ENCODE measurements around the gene KIF16B. TPM values are rescaled to one million over a fixed set of nuclear protein-coding genes. Genes with fewer than 3 reads are reported as not detected.
"Not testable (repeated sequence)": the region's sequence is repeated elsewhere in the genome, so short reads cannot be mapped to it uniquely, and the experiment has no call there.

The KIF16B gene
- total RNA-seq, 4 donors from 2014 or later: 70.5 to 169 (median 80.2) TPM

DNA sequence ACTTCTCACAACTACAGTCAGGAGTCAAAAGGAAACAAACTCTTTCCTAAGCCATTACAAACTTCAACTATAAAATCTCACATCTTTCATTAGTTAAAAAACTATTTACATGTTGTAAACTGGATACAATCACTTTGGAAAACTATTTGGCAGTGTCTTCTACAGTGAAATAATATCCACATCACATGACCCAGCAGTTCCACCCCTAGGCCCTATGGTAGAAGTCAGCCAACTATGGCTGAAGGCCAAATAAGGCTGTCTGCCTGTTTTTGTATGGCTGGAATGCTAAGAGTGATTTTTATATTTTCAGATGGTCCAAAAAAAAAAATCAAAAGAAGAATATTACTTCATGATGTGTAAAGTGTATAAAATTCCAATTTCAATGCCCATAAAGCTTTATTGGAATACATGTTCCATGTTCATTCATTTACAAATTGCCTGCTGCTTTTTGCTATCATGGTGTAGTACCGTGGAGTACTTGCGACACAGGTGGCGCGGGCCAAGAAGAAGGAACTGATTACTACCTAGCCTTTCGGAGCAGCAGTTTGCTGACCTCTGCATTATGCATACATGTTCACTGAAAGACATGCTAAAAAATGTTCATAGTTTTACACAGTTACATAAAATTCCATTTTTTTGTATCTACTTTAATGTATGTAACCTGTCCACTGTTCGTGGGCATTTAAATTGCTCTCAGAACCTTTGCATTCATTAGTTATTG lies 129.0 kb downstream of the KIF16B start:
- no peaks in the 10 kb centered on the region for H3K9me3 ChIP-seq
- no peak overlapping the region for H3K27ac ChIP-seq
- H3K4me1 ChIP-seq: no peaks in the 10 kb centered on the region
- no peaks in the 10 kb centered on the region for H3K27me3 ChIP-seq
- TF ChIP-seq CTCF (IDR thresholded peaks at IDR 0.05): no peak
- no peak for TF ChIP-seq POLR2A (IDR thresholded peaks at IDR 0.05)
- H3K36me3 ChIP-seq: no peaks in the 10 kb centered on the region
- H3K4me3 ChIP-seq: no peak overlapping the region
- DNase-seq: no peak

DNA sequence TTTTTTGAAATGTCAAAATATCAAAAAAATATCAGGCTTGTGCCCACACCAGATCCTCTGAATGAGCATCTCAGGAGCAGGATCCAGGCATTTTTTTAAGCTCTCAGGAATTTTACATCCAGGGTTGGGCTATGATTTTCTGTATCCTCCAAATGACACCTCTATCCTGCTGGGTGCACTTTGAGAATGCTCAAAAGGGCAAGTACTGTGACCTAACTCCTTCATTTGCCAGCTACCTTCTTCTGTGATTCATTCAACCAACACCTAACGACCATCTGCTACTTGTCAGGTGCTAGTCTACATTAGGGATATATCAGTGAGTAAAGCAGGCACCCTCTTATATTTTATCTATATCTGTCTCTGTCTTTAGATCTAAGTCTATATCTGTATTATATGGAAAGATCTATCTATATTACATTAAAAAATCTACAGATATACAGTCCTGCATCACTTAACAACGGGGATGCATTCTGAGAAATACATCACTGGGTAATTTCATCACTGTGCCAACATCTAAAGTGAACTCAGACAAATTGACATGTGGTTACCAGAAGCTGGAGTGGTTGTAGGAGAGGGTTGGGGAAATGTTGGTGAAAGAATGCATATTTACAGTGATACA lies 131.6 kb downstream of the KIF16B start:
- peaks cover 0 to 7% (median 0%) of the 10 kb centered on the region in 3 donors for H3K36me3 ChIP-seq
- no peaks in the 10 kb centered on the region for H3K27me3 ChIP-seq
- DNase-seq: no peak
- no peaks in the 10 kb centered on the region for H3K4me1 ChIP-seq
- no peak overlapping the region for H3K4me3 ChIP-seq
- TF ChIP-seq POLR2A (IDR thresholded peaks at IDR 0.05): no peak
- TF ChIP-seq CTCF (IDR thresholded peaks at IDR 0.05): no peak
- no peaks in the 10 kb centered on the region for H3K9me3 ChIP-seq
- no peak overlapping the region for H3K27ac ChIP-seq

DNA sequence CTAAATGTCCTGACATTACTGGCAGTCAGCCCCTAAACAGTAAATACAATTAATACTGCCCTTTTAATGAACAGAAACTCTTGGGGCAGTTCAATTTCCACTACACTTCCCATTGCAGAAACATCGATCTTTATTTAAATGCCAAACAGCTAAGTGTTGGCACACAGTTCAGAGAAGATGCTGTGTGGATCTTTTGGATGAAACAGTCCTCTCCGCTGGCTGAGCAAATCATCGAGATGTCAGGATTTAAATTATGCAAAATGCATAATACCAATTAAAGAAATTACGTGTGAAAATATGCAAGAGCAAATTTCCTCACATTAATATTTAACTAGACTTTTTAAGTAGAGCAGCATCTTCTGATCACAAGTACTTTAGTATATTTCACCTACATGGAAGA lies 132.6 kb downstream of the KIF16B start:
- Histone ChIP-seq H3K4me3 (no peak overlapping the region), H3K27ac (no peak overlapping the region), H3K4me1 (no peaks in the 10 kb centered on the region), H3K36me3 (peaks cover 0 to 7% (median 0%) of the 10 kb centered on the region in 3 donors), H3K27me3 (no peaks in the 10 kb centered on the region), H3K9me3 (no peaks in the 10 kb centered on the region)
- TF ChIP-seq CTCF (IDR thresholded peaks at IDR 0.05) (no peak), POLR2A (IDR thresholded peaks at IDR 0.05) (no peak)
- no peak for DNase-seq

- H3K36me3 ChIP-seq, H3K27ac ChIP-seq, H3K4me3 ChIP-seq, H3K4me1 ChIP-seq, H3K9me3 ChIP-seq, DNase-seq, H3K27me3 ChIP-seq: not testable (repeated sequence)
Observed at GRCh38 chr20:16439540-16439939, 133.7 kb downstream of the KIF16B start.

- Histone ChIP-seq H3K4me1 (no peaks in the 10 kb centered on the region), H3K4me3 (no peak overlapping the region), H3K27ac (no peak overlapping the region), H3K36me3 (peaks cover 0 to 7% (median 0%) of the 10 kb centered on the region in 3 donors), H3K9me3 (no peaks in the 10 kb centered on the region), H3K27me3 (no peaks in the 10 kb centered on the region)
- DNase-seq: no peak
- no peak for TF ChIP-seq CTCF (IDR thresholded peaks at IDR 0.05)
- no peak for TF ChIP-seq POLR2A (IDR thresholded peaks at IDR 0.05)
Observed at GRCh38 chr20:16438100-16438499, 135.1 kb downstream of the KIF16B start.

DNA sequence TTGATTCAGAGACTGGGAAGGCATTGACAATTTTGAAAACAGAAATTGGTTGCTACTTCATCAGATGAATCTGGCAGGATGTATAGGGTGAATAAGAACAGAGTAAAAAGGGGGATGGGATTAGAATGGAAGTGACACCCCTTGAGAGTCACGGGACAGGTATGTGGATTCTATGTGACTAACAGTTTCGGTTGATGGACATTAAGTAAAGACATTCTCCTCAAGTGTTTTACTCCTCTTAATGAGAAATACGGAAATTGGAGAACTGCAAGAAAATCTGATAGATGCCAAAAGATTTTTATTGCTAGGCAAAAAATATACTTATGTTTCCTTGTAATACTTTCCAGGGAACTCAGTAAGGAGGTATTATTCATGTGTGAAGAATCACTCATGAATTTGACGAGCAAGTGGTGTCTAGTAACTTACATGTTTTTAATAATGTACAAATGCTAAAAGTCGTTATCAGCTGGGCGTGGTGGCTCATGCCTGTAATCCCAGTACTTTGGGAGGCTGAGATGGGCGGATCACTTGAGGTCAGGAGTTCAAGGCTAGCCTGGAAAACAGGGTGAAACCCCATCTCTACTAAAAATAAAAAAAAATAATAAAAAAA lies 135.8 kb downstream of the KIF16B start:
- peaks cover 0 to 7% (median 0%) of the 10 kb centered on the region in 3 donors for H3K36me3 ChIP-seq
- TF ChIP-seq CTCF (IDR thresholded peaks at IDR 0.05) (no peak), POLR2A (IDR thresholded peaks at IDR 0.05) (no peak)
- no peaks in the 10 kb centered on the region for H3K9me3 ChIP-seq
- no peaks in the 10 kb centered on the region for H3K4me1 ChIP-seq
- H3K27me3 ChIP-seq: no peaks in the 10 kb centered on the region
- DNase-seq: no peak
- H3K4me3 ChIP-seq: no peak overlapping the region
- H3K27ac ChIP-seq: no peak overlapping the region
